Measurements from ENCODE around the gene DYNC1I2.

GRCh38 chr2:171763602-171764001 is 76.3 kb downstream of the DYNC1I2 start:
- no peak for TF ChIP-seq ZNF266 (tag by site-specific recombination; IDR thresholded peaks at IDR 0.05; ENCODE audit: low read depth)
- no peak for TF ChIP-seq CTCF (tag by site-specific recombination; IDR thresholded peaks at IDR 0.05)
- TF ChIP-seq ZNF37A (tag by site-specific recombination; IDR thresholded peaks at IDR 0.05), result no peak

Data from HEK293 (cell line).